Hepatocyte (in vitro differentiated cells): ENCODE measurements around the gene SLC38A11.

Source experiments
- EZH2 ChIP-seq: fragments of 200-600 bp; sonication (generic); IDR thresholded peaks from 2 replicates; pipeline ENCODE4 v1.6.1; 2016; ENCODE audit warnings: antibody characterized with exemption, mild to moderate bottlenecking, borderline replicate concordance
- TF ChIP-seq, protein P1 (sequence below): fragments of 200-600 bp; sonication (generic); IDR thresholded peaks from 2 replicates; pipeline ENCODE4 v1.5.1; 2016; ENCODE audit warnings: antibody characterized with exemption, mild to moderate bottlenecking; ENCODE audit not compliant: poor library complexity

DNA sequence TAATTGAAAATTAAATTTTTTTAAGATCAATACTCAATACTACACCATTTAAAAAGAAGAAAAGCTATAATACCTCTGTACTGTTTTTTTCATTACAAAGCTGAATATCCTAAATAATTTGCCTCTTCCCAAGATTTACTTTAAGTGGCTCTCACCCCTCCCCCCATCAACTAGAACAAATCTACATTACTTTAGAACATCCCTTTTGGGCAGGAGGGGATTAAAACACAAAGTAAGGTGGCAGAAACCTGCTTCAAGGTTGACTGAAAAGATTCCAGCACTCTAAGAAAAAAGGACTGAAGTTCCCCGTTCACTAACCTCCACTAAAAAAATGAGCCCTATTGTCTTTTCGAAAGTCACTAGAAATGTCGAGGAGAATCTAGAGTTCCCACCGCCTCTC is 42.3 kb downstream of the SLC38A11 start:
- TF ChIP-seq, protein P1, sequence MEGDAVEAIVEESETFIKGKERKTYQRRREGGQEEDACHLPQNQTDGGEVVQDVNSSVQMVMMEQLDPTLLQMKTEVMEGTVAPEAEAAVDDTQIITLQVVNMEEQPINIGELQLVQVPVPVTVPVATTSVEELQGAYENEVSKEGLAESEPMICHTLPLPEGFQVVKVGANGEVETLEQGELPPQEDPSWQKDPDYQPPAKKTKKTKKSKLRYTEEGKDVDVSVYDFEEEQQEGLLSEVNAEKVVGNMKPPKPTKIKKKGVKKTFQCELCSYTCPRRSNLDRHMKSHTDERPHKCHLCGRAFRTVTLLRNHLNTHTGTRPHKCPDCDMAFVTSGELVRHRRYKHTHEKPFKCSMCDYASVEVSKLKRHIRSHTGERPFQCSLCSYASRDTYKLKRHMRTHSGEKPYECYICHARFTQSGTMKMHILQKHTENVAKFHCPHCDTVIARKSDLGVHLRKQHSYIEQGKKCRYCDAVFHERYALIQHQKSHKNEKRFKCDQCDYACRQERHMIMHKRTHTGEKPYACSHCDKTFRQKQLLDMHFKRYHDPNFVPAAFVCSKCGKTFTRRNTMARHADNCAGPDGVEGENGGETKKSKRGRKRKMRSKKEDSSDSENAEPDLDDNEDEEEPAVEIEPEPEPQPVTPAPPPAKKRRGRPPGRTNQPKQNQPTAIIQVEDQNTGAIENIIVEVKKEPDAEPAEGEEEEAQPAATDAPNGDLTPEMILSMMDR: no peak
- TF ChIP-seq EZH2: no peak
